Testis (tissue), 2 donors: Measurements from ENCODE around the gene BMERB1.
"Not testable (repeated sequence)": the region's sequence is repeated elsewhere in the genome, so short reads cannot be mapped to it uniquely, and the experiment has no call there.

Experiments used
- POLR2A ChIP-seq: fragments of 450-650 bp; IDR thresholded peaks from one replicate; pipeline ENCODE4 v1.6.1; 2017; ENCODE audit warnings: antibody characterized with exemption, mild to moderate bottlenecking, moderate library complexity
- TF ChIP-seq, protein P1 (sequence below), 3 experiments: fragments of 450-650 bp in 2 of 3; fragments of 200-600 bp in 1 of 3; sonication (generic) in 1 of 3; IDR thresholded peaks; one replicate each; pipeline ENCODE4 v1.5.1; 2016 to 2019; ENCODE audit warnings: antibody characterized with exemption in 3 of 3, mild to moderate bottlenecking in 2 of 3, moderate library complexity in 1 of 3

- TF ChIP-seq, protein P1, sequence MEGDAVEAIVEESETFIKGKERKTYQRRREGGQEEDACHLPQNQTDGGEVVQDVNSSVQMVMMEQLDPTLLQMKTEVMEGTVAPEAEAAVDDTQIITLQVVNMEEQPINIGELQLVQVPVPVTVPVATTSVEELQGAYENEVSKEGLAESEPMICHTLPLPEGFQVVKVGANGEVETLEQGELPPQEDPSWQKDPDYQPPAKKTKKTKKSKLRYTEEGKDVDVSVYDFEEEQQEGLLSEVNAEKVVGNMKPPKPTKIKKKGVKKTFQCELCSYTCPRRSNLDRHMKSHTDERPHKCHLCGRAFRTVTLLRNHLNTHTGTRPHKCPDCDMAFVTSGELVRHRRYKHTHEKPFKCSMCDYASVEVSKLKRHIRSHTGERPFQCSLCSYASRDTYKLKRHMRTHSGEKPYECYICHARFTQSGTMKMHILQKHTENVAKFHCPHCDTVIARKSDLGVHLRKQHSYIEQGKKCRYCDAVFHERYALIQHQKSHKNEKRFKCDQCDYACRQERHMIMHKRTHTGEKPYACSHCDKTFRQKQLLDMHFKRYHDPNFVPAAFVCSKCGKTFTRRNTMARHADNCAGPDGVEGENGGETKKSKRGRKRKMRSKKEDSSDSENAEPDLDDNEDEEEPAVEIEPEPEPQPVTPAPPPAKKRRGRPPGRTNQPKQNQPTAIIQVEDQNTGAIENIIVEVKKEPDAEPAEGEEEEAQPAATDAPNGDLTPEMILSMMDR (IDR thresholded peaks at IDR 0.05) = not testable (repeated sequence)
- not testable (repeated sequence) for TF ChIP-seq POLR2A
Observed at GRCh38 chr16:15453296-15453695, 18.9 kb downstream of the BMERB1 start.
